AML-193 (cell line): ENCODE data around the gene RMDN3.

ENCODE experiments used
- DNase-seq, 2 experiments: peaks; one replicate each; lab custom pipeline; 2025; lab: John Stamatoyannopoulos, UW

RMDN3 gene

DNA sequence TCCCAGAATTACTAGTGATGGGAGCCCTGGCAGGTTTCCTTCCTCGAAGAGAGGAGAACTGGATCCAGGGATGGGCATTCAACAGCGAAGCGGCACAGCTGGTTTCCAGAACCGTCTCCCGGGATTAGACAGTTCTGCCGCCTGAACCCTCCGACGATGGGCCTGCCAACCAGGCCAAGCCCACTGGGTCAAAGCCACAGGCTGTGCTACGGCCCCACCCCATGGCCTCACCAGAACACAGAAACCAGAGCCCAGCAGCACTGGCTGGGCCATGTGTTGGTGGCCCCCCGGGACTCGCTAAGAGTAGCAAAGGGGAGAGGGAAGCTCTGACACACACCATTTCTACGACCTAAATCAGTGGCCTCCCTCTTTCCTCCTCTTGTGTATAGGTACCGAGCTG lies 17.0 kb upstream of the RMDN3 start:
- DNase-seq: no peak

DNA sequence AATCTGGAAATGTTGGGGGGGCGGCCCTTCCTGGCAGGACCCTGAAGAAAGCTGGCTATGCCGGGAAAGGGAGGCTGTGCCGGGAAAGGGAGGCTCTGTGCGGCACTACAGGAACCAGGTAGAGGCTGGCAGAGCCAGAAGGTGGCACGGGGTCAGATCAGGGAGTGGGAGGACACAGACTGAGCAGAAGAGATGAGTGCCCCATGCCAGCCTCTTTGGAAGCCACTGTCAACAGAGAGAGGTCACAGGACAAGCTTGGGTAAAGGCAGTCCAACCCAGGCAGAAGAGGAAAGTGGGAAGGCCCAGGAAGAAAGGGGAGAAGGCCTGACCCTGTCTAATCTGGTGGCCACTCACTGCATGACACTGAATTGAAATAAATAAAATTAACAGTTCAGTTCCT lies 16.2 kb upstream of the RMDN3 start:
- DNase-seq: no peak

DNA sequence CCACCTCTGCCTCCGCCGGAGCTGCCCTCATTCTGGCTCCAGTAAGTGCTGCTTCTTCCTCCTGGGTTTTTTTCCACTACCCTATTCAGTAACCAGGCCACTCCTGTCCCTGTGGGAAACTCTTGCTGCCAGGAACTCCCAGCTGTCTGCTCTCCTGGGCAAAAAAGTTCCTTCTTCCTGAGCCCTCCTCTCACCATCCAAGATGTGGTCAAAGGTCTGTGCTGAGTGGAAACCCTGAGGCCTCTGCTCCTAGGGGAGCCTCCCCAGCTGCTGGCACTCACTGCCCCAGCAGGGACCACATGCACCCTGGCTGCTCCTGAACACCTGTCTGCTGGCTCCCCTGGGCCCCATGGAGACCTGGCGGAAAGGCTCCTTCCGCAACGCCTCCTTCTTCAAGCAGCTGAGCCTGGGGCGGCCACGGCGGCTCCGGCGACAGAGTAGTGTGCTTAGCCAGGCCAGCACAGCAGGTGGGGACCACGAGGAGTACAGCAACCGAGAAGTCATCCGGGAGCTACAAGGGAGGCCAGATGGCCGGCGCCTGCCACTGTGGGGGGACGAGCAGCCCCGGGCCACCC lies 15.2 kb upstream of the RMDN3 start:
- DNase-seq: no peak

DNA sequence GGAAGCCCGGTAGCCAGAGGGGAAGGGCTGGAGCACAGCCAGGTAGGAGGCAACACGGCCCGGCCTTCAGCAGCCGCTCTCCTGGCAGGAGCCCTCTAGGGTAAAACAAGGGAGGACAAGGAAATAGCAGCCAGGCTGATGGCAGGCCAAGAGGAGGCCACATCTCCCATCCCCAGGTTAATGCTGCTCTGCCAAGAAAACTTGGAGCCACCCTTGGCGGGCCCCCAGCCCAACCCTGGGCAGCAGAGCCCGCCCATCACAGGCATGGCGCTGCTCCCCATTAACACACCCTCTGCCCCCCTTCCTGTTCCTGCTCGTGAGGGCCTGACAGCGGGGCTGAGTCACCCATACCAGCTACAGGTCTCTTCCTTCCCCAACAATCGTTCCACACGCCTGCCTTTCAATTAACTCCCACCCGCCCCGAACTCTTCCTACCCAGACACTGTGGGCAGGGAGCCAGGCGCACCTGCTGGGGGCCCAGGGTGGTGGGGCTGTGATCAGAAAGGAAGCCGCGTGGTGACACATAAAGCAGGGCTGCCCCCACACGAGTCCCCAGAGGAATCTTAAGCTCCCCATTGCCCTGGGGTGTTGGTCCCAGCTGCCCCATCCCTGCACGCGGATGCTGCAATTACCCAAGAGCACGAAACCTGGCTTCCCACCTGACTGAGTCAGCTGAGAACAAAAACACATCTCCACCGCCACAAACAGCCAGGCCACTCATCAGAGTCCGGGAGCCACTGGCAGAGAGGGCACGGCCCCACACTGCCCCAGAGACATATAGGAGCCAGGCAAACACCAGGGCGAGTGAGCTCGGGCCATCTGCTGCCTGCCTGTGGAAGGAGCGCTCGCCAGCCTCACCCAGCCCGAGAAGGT lies 14.5 kb upstream of the RMDN3 start, which contains the start of gene C15orf62:
TSS of gene C15orf62 (plus strand) at position 707 of the 873 bp plus-strand sequence. CDS start 516 bp downstream, outside the sequence.
- no peak for DNase-seq

DNA sequence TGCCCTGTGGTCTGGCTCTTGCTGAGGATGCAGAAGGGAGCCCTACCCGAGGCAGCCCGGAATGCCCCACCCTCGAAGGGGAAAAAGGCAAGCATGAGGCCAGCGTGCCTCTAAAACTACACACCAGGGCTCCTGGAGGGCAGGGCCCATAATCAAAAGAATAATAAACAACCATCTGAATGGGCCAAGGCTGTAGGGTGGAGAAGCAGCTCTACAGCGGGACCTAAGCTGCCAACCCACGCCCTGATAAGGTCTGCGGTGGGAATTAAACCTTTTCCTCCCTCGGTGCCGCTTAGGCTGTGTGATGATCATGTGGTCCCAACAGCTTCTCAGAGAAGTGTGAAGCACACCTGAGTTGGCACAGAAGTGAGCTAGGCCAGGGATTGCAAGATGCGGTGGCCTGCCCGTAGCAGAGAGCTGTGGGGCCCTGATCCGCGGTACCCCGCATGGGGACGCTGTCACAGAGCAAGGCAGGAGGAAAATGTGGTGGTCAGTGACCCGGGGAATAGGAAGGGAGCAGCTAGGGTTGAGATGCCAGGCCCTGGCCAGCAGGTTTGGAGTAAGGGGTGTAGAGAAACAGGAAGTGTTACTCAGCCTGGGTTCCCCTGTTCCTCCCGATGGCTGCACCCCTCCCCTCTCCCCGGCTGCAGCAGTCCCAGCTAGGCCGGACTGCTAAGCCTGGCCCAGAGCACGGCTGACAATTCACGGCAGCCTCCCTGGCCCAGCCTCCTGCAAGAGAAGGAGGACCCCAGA lies 13.6 kb upstream of the RMDN3 start:
- no peak for DNase-seq

DNA sequence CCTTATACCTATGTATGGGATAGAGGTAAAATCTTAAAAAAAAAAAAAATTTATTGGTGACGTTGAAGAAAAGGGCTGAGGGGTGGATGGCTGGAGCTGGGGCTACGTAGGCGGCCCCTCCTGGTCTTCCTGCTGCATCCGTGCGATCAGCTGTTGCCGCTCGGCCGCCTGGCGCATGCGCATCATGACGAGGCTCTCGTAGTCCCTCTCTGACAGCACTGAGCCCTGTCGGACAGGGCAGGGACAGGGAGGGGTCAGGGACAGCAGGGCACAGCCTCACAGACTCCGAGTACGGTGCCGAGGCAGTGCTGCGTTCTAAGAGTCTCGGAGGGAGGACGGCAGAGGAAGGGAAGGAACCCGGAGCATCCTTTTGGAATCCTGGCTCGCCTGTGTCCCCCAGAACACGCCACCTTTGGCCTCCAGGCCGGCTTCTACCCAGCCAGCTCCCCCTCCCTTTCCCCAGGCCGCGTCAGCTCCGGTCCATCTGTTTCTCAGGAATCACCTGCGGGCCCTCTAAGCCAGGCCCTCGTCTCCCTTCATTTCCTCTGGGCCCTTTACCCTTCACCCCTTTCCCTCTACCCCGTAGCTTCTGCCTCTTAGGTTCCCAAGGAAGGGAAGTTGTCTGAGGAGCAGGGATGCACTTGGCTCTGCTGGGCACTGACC lies 12.9 kb upstream of the RMDN3 start:
- DNase-seq: no peak

DNA sequence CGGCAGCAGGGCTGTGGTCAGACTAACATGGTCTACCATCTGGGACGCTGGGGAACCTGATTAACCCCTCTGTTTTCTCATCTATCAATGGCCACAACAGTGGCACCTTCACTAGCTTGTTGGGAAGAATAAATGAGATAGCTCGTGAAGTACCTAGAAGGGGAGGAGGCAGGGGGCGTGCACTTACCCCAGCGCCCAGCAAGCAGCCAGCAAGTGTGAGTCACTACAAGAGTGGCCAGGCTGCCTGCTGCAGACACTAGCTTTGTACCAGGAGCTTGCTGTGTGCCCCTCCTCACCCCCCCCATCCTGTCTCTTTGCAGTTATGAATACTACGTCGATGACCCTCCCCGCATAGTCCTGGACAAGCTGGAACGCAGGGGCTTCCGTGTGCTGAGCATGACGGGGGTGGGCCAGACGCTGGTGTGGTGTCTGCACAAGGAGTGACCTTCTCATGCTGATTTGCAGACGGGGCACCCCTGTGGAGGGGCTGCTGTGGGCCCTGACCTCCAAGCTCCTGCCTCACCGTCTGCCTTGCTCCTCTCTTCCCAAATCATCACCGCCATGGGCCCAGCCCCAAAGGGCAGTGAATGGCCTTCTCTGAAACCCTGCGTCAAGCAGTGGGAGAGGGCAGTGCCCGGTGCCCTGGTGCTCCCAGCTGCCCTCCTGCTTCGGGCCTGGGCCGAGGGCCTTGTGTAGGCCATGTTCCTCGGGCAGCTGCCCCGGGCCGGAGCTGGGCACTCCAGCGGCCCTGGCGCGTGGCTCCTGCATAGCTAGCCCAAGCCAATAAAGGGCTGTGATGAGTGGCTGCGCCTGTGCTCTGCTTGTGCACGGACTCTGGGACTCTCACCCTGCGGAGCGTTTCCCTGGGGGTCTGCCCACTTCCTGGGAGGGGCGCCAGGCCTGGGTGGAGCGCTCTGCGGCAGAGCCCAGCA lies 12.1 kb upstream of the RMDN3 start:
- no peak for DNase-seq

DNA sequence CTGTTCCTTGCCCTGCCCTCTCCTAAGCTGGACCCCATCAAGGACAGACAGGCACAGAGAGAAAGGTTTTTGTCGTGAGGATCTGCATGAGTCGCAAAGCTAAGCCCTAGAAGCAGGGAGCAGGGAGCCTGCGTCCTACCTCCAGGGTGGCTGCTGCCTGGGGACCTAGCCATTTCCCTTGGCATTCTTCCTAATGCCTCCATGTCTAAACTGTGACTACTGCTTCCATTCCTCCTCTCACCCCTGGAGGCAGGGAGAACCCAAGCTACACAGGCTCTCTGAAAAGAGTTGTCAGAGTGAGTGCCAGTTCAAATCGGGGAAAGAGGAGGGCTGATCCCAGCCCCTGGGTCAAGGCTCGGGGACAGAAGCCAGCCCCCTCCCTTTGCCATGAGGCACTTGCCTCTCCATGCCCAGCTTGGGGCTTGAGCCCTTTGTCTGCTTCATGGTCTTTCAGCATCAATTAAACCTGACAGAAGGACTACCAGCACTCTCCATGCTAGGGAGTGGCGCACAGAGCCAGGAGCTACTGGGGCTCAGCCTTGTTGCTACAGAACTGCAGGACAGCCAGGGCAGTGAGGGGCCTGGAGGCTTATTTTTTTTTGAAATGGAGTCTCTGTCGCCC lies 11.3 kb upstream of the RMDN3 start:
- DNase-seq: no peak

DNA sequence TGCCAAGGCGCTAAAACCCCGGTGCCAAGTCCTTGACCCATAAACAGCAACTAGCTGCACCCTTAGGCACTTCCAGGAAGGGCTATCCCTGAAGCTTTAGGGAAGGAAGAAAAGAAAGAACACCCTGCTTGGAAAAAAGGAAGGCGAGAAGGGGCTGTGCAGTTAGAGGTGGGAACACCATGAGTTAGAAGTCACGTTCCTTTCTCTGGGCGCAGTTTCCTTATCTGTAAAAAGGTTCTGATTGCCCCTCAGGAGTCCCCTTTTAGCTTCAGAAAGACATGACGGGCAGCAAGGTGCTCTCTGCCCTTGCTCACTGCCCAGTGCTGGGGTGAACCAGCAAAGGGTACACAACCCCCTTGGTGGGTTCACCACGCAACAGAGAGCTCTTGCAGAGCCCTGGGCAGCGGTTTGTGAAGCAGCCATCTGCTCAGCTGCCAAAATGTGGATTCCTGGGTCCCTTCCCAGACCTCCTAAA lies 9.6 kb upstream of the RMDN3 start:
- DNase-seq: no peak

DNA sequence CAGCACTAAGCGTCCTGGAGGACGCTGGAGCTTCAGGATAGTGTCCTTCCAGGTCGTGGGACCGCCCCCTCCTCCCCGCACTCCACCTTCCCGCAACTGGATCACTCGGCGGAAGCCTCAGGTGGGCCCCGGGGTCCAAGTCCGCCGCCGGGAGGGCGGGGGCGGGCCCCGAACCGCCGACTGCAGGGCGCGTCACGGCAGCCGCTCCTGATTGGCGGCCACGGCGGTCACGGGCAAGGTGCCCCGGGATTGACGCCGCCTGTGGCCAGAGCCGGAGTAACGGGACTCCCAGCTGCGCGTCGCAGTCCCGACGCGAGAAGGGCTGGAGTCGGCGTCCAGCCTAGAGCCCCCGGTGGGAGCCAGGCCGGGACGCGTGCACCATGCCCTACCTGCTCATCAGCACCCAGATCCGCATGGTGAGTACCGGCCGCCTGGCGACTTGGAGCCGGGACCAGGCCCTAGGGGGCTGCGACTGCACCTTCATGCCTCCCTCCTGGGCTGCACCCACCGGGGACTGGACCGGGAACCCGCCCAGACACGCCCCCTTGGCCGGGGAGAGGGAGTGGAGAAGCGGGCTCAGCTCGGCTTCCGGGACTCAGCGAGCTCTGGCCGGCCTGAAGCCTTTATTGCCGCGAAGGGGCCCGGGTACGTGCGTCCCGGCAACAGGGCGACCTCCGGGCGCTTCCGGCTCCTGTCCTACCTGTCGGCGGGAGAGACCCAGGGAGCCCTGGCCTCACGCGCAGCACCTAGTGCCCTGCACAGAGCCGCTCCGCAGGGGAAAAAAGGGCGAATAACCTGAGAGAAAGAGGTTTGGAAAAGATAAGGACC lies 9.0 kb upstream of the RMDN3 start, which contains the start of gene GCHFR:
TSS of gene GCHFR (plus strand) at position 268 of the 828 bp plus-strand sequence. CDS start at position 381, 113 bp downstream.
- no peak for DNase-seq

DNA sequence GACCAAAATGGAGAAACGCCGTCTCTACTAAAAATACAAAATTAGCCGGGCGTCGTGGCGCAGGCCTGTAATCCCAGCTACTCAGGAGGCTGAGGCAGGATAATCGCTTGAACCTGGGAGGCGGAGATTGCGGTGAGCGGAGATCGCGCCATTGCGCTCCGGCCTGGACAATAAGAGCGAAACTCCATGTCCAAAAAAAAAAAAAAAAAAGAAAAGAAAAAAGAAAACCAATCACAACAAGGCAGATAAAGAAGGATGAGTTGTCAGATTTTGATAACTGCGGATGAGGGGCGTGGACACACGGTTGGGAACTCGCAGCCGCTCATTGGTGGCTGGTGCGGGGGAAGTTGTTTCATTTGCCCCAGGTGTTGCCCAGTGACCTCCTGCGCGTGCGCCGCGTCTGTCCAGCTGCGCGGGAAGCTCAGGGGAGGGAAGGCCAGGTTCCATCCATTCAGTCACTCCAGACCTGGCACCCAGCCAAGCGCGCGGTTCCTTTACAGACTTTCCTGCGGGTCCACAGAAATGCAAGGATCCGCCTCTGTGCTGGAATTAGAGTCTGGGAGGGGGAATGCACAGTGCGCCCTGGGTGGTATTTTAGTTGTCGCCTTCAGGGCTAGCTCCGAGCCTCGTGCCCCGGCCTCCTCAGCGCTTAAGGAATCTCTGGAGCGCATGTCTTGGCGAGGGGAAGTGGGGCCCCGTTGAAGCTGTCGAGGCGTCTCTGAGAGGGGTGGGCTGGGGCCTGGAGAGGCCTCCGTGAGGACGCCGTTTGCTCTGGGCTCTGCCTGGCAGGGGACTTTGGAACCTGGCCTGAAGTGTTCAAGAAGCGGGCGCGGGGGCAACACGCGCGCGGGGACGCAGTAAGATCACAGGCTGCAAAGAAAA lies 8.1 kb upstream of the RMDN3 start:
- no peak for DNase-seq

DNA sequence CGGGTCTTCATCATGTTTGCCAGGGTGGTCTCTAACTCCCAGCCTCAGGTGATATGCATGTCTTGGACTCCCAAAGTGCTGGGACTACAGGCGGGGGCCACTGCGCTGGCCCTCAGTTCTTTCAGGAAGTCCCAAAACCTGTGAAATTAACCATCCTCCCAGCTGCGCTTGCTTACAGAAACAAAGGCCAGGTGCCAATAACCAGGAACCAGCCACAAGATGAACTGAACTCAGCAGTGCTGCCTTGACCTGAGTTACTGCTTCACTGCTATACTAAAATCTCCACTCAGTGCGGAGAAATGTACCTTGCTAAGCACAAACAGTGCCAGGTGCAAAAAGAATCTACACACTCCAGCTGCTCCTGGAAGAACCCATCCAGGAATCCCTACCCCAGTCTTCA lies 4.9 kb upstream of the RMDN3 start:
- no peak for DNase-seq

DNA sequence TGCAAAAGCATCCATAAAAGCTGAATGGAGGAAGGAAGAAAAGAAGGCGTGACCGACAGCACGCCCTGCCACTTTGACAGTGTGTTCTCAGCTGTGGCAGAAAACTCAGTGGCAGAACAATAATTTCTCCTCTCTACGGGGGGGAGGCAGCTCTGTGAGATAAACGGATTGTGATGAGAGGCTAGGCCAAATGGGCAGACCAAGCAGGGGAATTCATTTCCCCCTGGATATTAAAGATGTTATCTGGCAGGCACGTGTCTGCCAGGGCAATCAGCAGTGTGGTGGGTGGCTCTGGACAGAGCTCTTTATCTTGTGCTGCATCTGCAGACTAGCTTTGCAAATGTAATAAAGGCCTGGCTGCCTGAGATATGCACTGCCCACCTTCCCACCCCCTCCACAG lies 1.9 kb upstream of the RMDN3 start:
- DNase-seq: no peak

DNA sequence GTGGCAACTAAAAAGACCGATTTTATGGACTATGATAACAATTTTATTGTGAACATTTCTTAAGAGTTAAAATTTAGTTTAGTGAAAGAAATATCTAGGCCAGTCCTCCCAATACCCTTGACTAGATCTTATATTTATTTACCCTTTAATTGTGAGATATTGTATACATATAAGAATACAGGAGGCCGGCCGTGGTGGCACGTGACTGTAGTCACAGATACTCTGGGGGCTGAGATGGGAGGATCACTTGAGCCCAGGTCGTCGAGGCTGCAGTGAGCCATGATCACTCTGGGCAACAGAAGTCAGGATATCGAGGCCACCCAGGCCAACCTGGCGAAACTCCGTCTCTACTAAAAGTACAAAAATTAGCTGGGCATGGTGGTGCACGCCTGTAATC lies 756 bp upstream of the RMDN3 start:
- DNase-seq: no peak

DNA sequence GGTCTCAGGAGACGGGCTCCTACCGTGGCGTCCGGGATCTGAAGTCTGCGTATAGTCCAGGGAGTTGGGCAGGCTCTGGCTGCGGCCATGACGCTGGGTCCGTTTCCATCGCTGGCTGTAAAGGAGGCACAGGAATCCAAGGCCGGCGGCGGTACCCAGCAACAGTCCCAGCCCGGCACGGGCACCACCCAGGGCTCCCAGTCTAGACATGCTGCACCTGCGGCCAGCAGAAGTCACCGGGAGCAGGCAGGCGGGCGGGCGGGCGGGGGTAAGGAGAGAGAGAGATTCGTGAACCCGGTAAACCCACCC lies 526 bp downstream of the RMDN3 start:
- no peak for DNase-seq

DNA sequence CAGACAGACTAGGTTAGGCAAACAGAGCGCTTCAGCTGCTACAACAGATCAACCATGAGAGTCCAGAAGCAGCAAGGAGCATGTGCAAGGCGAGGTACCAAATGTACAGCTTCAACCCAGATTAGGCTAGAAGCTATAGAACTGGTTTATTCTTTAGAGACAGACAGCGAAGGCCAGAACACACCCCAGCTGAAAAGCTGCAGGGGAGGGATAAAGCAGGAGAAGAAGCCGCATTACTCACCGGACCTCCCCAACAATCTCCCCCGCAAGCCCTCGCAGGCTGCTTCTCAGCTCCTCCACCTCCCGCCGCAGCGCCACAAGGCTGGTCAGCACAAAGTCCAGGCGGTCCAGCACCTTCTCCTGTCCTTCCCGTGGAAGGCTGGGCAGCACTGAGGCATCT lies 3.3 kb downstream of the RMDN3 start:
- DNase-seq: no peak

DNA sequence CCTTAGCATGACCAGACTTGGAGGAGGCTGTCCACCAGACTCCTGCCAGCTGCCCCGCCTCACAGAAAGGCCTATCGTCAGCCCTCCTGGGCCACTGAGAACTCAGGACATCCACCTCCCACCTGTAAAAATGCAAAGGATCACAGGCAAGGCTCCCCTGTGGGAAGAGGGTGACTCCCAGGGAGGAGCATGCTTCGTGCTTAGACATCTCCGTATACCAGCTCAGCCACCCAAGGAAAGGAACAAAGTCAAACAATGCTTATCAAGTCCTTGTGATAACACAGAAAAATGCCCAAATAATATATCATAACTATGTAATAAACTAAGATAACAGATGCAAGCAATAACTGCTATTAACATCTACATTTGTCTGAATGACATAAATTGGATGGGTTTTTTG lies 4.2 kb downstream of the RMDN3 start:
- DNase-seq: no peak

DNA sequence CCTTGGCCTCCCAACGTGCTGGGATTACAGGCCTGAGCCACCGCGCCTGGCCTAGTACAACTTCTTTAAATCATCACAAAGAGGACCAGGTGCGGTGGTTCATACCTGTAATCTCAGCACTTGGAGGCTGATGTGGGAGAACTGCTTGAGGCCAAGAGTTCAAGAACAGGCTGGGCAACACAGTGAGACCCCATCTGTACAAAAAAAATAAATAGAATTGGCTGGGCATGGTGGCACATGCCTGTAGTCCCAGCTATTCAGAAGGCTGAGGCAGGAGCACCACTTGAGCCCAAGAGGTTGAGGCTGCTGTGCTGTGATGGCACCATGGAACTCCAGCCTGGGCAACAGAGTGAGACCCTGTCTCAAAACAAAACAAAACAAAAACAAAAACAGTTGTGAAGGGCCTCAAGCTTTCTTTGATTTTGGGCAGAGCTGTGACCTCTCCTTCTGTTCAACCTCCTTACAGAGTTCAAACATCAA lies 5.9 kb downstream of the RMDN3 start:
- no peak for DNase-seq
